HG03045 (cell line): ENCODE data around the gene EGFR.

Experiments used
- ATAC-seq: cut with Tn5 transposase; IDR thresholded peaks from one replicate; pipeline ENCODE4 v1.9.1; 2021; ENCODE audit warnings: mild to moderate bottlenecking, moderate library complexity; ENCODE audit not compliant: unreplicated experiment

Gene EGFR

DNA sequence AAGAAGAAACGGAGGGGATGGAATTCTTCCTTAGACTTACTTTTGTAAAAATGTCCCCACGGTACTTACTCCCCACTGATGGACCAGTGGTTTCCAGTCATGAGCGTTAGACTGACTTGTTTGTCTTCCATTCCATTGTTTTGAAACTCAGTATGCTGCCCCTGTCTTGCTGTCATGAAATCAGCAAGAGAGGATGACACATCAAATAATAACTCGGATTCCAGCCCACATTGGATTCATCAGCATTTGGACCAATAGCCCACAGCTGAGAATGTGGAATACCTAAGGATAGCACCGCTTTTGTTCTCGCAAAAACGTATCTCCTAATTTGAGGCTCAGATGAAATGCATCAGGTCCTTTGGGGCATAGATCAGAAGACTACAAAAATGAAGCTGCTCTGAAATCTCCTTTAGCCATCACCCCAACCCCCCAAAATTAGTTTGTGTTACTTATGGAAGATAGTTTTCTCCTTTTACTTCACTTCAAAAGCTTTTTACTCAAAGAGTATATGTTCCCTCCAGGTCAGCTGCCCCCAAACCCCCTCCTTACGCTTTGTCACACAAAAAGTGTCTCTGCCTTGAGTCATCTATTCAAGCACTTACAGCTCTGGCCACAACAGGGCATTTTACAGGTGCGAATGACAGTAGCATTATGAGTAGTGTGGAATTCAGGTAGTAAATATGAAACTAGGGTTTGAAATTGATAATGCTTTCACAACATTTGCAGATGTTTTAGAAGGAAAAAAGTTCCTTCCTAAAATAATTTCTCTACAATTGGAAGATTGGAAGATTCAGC, 187.6 kb downstream of the EGFR start:
- ATAC-seq = no peak

DNA sequence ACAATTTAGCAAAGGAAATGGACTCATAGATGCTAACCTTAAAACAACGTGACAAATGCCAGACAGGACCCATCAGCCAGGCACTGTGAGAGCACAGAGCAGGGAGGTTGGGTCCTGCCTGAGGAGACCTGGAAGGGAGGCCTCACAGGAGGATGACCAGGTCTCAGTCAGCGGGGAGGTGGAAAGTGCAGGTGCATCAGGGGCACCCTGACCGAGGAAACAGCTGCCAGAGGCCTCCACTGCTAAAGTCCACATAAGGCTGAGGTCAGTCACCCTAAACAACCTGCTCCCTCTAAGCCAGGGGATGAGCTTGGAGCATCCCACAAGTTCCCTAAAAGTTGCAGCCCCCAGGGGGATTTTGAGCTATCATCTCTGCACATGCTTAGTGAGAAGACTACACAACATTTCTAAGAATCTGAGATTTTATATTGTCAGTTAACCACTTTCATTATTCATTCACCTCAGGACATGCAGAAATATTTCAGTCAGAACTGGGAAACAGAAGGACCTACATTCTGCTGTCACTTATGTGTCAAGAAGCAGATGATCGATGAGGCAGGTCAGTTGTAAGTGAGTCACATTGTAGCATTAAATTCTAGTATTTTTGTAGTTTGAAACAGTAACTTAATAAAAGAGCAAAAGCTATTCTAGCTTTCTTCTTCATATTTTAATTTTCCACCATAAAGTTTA, 188.8 kb downstream of the EGFR start:
- ATAC-seq = no peak

- no peak for ATAC-seq
These were observed 190.5 kb downstream of the EGFR start for GRCh38 chr7:55209366-55209765.

DNA sequence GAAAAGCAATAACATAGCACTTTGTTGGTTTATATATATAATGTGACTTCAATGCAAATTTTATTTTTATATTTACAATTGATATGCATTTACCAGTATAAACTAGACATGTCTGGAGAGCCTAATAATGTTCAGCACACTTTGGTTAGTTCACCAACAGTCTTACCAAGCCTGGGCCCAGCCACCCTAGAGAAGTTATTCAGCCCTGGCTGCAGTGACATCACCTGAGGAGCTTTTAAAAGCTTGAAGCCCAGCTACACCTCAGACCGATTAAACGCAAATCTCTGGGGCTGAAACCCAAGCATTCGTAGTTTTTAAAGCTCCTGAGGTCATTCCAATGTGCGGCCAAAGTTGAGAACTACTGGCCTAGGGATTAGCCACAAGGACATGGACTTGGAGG, 191.4 kb downstream of the EGFR start:
- ATAC-seq = no peak

DNA sequence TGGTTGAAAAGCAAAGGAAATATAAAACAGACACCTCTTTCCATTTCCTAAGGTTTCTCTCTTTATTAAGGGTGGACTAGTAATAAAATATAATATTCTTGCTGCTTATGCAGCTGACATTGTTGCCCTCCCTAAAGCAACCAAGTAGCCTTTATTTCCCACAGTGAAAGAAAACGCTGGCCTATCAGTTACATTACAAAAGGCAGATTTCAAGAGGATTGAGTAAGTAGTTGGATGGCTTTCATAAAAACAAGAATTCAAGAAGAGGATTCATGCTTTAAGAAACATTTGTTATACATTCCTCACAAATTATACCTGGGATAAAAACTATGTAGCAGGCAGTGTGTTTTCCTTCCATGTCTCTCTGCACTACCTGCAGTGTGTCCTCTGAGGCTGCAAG, 191.9 kb downstream of the EGFR start:
- ATAC-seq = no peak

- no peak for ATAC-seq
These were observed 192.9 kb downstream of the EGFR start for GRCh38 chr7:55211726-55212125.

- no peak for ATAC-seq
These were observed 193.4 kb downstream of the EGFR start for GRCh38 chr7:55212176-55212575.

- no peak for ATAC-seq
These were observed 194.0 kb downstream of the EGFR start for GRCh38 chr7:55212838-55213237.

GRCh38 chr7:55214707-55215106, 195.9 kb downstream of the EGFR start:
- ATAC-seq = no peak

DNA sequence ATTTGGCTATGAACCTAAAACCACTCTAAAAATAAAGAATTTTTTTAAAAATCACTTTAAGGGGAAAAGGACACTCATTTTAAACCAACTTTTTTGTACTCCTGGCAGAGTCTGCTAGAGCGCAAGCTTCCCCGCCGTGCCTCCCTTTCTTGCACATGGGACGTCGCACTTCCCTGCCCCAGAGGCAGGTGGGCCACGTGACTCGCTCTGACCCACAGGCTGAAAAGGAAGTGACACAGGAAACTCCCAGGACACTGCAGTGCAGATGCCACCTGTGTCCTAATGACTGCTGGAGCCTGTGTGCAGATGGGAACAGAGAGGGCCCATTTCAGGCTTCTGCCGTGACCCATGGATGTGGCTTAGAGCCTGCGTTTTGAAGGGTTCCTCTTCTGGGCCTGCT, 204.2 kb downstream of the EGFR start:
- ATAC-seq = no peak

DNA sequence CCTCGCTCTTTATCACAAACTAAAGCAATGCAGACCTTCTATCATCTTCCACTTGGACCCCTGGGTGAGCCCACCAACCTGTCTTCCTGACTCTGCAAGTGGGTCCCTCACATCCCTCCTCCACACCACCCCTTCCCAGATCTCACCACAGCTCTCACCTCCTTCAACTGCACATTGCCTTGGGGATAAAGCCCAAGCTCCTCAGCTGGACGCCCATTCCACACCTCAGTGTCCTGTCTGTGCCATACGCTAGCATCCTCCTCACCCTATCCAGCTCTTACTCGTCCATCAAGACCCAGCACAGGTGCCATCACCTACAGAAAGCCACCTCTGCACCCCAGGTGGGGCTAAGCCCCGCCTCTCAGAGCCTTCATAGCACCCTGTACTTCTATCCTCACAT, 205.3 kb downstream of the EGFR start:
- ATAC-seq = no peak

GRCh38 chr7:55224810-55225209, 206.0 kb downstream of the EGFR start:
- ATAC-seq = no peak

GRCh38 chr7:55230014-55230413, 211.2 kb downstream of the EGFR start:
- ATAC-seq = no peak

DNA sequence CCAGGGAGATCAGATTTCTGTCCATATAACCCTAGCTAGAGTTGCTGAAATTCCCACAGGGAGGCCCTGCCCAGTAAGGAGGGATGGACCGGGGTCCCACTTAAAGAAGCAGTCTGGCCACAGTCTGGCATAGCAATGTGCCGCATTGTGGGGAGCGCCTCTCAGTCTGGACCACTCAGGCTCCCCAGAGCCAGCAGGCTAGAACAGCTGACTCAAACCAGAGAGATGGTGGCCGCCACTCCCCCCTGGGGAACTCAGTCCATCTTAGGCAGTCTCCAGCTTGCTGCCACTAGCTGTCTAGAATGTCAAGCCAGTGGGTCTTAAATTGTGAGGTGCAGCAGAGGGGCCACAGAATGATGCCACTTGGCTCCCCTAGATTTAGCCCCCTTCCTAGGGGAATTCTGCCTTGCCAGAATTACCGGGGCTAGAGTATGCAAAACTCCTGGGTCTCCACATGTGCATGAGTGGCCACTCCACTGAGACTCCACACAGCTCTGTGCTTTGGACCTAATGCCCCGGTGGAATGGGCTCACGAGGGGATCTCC, 213.0 kb downstream of the EGFR start:
- no peak for ATAC-seq

DNA sequence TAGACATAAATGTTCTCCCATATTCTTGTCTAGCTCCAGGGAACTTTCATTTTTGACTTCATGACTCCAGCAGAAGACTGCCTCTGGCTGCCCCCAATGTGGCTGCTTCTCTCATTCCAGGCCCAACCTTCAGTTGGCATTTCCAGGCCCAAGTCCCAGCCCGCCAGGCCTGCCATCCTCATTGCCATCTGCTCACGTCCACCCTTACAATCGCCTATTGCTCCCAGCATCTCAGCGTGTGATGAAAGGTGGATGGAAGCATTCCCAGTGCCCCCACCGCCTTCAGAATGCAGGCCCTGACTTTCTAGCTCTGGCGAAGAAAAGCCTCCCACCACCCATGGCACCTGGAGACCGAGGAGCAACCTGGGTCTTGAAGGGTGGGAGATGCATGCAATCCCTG, 214.2 kb downstream of the EGFR start:
- ATAC-seq = no peak

GRCh38 chr7:55234408-55234807, 215.6 kb downstream of the EGFR start:
- ATAC-seq = no peak

DNA sequence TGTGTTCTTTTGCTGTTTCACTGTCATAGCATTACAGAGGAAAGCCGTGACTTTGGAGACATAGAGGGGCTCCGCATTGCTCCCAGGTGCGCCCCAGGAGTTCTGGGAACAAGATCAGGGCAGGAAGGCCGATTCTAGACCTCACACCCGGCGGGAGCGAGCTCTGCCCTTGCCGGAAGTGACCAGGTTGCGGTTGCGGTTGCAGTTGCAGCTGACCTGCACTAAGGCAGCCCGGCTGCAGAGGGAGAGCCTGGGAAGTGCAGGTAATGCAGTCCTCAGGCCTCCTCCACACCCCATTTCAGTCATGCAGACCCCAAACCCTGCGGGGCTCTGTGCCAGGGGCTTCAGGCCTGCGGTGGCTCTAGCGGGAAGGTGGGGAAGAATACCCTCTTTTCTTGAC, 216.3 kb downstream of the EGFR start:
- no peak for ATAC-seq

DNA sequence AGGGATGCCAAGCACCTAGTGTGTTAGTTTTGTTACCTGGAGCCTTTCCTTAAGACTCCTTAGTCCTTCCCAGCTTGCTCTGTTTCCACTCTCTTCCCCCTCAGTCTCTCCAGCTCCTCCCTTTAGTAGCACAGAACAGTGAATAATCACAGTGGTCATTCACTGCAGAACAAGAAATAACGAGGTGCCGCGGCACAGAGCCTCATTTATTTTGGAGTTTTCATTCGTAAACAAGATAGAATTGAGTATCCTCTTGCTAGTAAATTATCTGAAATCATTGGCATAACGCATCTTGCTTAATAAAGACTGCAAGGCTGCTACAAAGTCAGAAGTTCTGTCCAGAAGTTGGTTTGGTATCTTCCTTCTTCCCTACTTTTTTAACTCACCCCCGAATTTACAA, 217.0 kb downstream of the EGFR start:
- no peak for ATAC-seq

DNA sequence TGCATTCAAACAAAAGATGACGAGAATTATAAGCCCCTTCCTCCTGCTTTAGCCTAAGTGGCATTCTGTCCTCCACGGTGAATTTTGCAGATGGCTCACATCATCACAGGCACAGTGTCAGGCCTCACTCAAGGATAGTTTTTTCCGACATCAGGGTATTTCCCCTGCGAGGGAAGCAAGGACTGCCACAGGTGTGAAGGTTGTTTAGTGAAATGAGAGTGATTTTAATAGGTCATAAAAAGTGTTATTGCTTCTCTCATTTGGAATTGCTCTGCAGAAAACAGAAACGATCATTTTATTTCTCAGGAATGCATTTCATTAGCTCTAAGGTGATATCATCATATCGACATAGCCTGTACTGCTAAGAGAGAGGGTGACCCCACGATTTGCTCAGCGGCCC, 217.7 kb downstream of the EGFR start:
- no peak for ATAC-seq

DNA sequence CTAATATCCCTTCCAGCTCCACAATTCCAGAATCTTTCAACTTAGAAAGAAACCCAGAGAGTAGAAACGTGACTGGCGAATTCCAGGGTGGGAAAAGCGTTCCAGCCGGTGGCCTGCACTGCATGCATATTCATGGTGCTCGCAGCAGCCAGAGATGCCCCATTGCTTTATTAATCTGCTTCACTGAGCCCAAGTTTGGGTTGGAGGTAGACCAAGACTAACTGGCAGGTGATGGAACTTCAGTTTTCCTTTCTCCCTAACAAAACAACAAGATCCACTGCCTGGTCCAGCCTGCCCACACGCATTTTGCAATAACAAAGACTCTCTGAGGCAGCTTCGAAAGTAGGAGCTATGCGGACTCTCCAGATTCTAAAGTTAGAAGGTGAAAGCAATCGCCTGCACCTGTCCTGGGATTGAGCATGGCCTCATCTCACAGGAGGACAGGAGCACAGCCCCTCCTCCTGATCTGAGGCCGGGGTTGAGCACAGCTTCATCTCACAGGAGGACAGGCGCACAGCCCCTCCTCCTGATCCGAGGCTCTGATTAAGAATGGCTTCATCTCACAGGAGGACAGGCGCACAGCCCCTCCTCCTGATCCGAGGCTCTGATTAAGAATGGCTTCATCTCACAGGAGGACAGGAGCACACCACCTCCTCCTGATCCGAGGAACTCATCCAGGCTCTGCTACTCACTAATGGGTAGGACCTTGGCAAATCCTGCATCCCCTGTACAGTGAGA, 218.5 kb downstream of the EGFR start:
- ATAC-seq = no peak

DNA sequence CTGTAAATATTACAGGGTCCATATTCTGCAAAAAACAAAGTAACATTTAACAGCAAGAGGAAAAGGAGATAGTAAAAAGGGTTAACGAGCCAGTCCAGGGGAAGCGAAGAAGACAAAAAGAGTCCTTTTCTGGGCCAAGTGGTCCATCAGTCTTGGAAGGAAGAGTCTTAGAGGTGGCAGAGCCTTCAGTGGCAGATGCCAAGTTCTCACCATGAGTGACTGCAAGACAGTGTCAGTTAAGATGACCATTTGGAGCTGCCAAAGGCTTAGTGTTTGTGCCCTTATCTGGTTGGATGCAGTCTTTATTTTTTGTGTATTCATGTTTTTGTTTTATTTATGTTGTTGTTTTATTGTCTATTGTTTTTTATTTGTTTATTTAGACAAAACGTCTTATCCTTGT, 220.6 kb downstream of the EGFR start:
- ATAC-seq = no peak
